ENCODE data around the gene SIRPB1.
"Not testable (repeated sequence)": the region's sequence is repeated elsewhere in the genome, so short reads cannot be mapped to it uniquely, and the experiment has no call there.

SIRPB1 gene

GRCh38 chr20:1576641-1577040, 43.2 kb downstream of the SIRPB1 start:
- no peaks in the 10 kb centered on the region for H3K27me3 ChIP-seq
- no peaks in the 10 kb centered on the region for H3K9me3 ChIP-seq
- DNase-seq = no peak
- H3K36me3 ChIP-seq = no peaks in the 10 kb centered on the region
- no peaks in the 10 kb centered on the region for H3K4me1 ChIP-seq
- TF ChIP-seq, protein P1, sequence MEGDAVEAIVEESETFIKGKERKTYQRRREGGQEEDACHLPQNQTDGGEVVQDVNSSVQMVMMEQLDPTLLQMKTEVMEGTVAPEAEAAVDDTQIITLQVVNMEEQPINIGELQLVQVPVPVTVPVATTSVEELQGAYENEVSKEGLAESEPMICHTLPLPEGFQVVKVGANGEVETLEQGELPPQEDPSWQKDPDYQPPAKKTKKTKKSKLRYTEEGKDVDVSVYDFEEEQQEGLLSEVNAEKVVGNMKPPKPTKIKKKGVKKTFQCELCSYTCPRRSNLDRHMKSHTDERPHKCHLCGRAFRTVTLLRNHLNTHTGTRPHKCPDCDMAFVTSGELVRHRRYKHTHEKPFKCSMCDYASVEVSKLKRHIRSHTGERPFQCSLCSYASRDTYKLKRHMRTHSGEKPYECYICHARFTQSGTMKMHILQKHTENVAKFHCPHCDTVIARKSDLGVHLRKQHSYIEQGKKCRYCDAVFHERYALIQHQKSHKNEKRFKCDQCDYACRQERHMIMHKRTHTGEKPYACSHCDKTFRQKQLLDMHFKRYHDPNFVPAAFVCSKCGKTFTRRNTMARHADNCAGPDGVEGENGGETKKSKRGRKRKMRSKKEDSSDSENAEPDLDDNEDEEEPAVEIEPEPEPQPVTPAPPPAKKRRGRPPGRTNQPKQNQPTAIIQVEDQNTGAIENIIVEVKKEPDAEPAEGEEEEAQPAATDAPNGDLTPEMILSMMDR (IDR thresholded peaks at IDR 0.05; ENCODE audit: low read depth, low read length) = no peak
- no peak overlapping the region for H3K4me3 ChIP-seq (ENCODE audit: low read depth, low read length)

- H3K27me3 ChIP-seq; H3K9me3 ChIP-seq; DNase-seq; H3K4me1 ChIP-seq; H3K4me3 ChIP-seq (ENCODE audit: low read depth, low read length); H3K36me3 ChIP-seq: not testable (repeated sequence)
Measured at GRCh38 chr20:1576003-1576402, 43.8 kb downstream of the SIRPB1 start.

DNA sequence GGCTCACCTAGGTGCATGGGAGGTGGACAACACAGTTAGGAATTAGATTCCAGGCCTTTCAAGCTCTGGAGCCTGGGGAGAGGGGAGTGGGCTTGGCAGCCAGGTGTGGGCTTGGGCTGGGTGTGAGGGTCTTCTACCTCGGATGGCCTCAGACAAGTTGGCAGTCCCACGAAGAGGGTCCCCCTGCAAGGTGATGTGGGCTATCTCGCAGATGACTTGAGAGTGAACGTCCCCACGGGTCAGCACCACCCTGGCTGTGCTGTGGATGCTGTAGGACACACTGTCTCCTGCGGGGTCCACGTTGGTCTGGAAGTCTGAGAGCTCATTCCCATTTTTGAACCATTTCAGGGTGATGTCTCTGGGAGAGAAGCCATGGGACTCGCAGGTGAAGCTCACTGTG, 48.2 kb downstream of the SIRPB1 start:
- H3K4me1 ChIP-seq; H3K4me3 ChIP-seq (ENCODE audit: low read depth, low read length); H3K36me3 ChIP-seq; H3K27me3 ChIP-seq; H3K9me3 ChIP-seq; DNase-seq: not testable (repeated sequence)
